Heart left ventricle (tissue), 13 donors: ENCODE measurements around the gene DDO.

Experiments
- POLR2A ChIP-seq, 2 donors: fragments of 450-650 bp; IDR thresholded peaks; one replicate each; pipeline ENCODE4 v1.6.1; 2017; ENCODE audit warnings: antibody characterized with exemption in 2 of 2, mild to moderate bottlenecking in 2 of 2, moderate library complexity in 2 of 2
- TF ChIP-seq, protein P1 (sequence below), 12 donors: fragments of 200-600 bp; sonication (generic) in 4 of 12; IDR thresholded peaks; one replicate each; pipeline versions ENCODE4 v1.5.0 to v1.8.0; 2018 to 2022; ENCODE audit warnings: antibody characterized with exemption in 12 of 12, mild to moderate bottlenecking in 5 of 12
- donor health status: ischemic (EF 13 %, LVEDD 7.1; RV severe dilation, severe dysfunction).
- donor health status: DM: no; HTN: yes; CAD: no.
- donor health status: DM: no; HTN: no; CAD: no.
- donor health status: ischemic (EF 25% LVEDD 6.9; RV normal size, moderate dysfunction).
- donor health status: ischemic (EF 25% LVEDD 5.7; RV mildly dilated, moderate dysfunction).
- donor health status: ischemic (EF 35%, LVEDD 5.7; RV mildly dilated, moderate dysfunction).
- donor health status: nonischemic (EF 11% LVEDD 7.7; RV severe dilation, severe dysfunction).
- donor health status: DM: yes; HTN: yes; CAD: no.
- donor health status: PGD.
- donor health status: ischemic (EF 29% LVEDD 5.4; RV normal size, mild dysfunction).
- donor health status: nonischemic (EF 23%, LVEDD 6.1; RV moderate dilation, normal function).

DNA sequence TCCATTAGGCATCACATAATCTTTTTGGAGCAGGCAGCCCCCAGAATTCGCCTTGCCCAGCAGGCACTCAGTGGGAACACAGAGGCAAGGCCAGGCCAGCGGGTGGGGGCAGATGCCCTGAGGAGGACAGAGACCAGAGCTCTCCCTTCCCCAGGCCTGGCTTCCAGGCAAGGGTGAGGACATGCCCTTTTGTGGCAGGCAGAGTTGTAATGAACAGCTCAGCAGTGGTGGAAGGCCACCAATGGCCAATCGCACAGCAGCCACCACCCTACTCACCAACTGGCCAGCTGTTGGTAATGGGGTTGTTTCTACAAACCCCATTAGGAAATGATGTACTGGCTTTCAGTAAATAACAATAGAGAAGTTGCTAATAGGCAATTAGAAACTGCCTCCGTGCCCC lies 15.4 kb upstream of the DDO start:
- TF ChIP-seq, protein P1, sequence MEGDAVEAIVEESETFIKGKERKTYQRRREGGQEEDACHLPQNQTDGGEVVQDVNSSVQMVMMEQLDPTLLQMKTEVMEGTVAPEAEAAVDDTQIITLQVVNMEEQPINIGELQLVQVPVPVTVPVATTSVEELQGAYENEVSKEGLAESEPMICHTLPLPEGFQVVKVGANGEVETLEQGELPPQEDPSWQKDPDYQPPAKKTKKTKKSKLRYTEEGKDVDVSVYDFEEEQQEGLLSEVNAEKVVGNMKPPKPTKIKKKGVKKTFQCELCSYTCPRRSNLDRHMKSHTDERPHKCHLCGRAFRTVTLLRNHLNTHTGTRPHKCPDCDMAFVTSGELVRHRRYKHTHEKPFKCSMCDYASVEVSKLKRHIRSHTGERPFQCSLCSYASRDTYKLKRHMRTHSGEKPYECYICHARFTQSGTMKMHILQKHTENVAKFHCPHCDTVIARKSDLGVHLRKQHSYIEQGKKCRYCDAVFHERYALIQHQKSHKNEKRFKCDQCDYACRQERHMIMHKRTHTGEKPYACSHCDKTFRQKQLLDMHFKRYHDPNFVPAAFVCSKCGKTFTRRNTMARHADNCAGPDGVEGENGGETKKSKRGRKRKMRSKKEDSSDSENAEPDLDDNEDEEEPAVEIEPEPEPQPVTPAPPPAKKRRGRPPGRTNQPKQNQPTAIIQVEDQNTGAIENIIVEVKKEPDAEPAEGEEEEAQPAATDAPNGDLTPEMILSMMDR (IDR thresholded peaks at IDR 0.05): no peak
- TF ChIP-seq POLR2A (IDR thresholded peaks at IDR 0.05): no peak
